Activated CD8-positive, alpha-beta T cell treated with anti-CD3 and anti-CD28 coated beads for 36 hours (primary cell): ENCODE data around the gene FAF1. TPM values are rescaled to one million over a fixed set of nuclear protein-coding genes. Genes with fewer than 3 reads are reported as not detected.

ENCODE experiments used
- ATAC-seq: fragments of 200-7000 bp; cut with Tn5 transposase; one replicate; pipeline ENCODE4 v1.10.0; 2021; ENCODE audit warnings: mild to moderate bottlenecking, moderate library complexity
- CTCF ChIA-PET: fragments of 350-600 bp; sonication (Branson Sonifier 250); formaldehyde crosslinking; loops from one replicate; lab custom pipeline; 2021; ENCODE audit warnings: antibody characterized with exemption; lab: Charles Lee
- POLR2A ChIA-PET: fragments of 350-600 bp; sonication (Branson Sonifier 250); formaldehyde crosslinking; loops from one replicate; lab custom pipeline; 2021; ENCODE audit warnings: antibody characterized with exemption; lab: Charles Lee
- DNase-seq: peaks from one replicate; pipeline ENCODE4 v3.0.0-alpha.2; 2020
- H3K27ac Mint-ChIP-seq: one replicate; pipeline ENCODE4 v1.8.0; 2021; ENCODE audit warnings: mild to moderate bottlenecking, mixed read lengths
- H3K27me3 Mint-ChIP-seq: one replicate; pipeline ENCODE4 v1.8.0; 2021; ENCODE audit warnings: mixed read lengths
- H3K36me3 Mint-ChIP-seq: one replicate; pipeline ENCODE4 v1.8.0; 2021; ENCODE audit warnings: low read depth, mixed read lengths
- H3K4me1 Mint-ChIP-seq: one replicate; pipeline ENCODE4 v1.8.0; 2021; ENCODE audit warnings: low read depth, mixed read lengths
- H3K4me3 Mint-ChIP-seq: one replicate; pipeline ENCODE4 v1.8.0; 2021; ENCODE audit warnings: mild to moderate bottlenecking, moderate library complexity, mixed read lengths
- H3K9me3 Mint-ChIP-seq: one replicate; pipeline ENCODE4 v1.8.0; 2021; ENCODE audit warnings: mixed read lengths
- intact Hi-C: fragments of 100-400 bp; cut with micrococcal nuclease; formaldehyde crosslinking; loops from one replicate; pipeline ENCODE4 v1.10.0; 2022
- total RNA-seq, 2 experiments: library from RNA; stranded (reverse); gene quantifications; one replicate each; pipeline ENCODE4 v1.2.3, GENCODE V29; 2021
- TF ChIP-seq, protein P1 (sequence below): fragments of 200-600 bp; IDR thresholded peaks from one replicate; pipeline ENCODE4 v1.8.0; 2022; ENCODE audit warnings: antibody characterized with exemption, mild to moderate bottlenecking

The FAF1 gene
- total RNA-seq, 2 experiments from 2014 or later = 82.2 to 87.0 TPM

GRCh38 chr1:50491142-50491541 lies 468.9 kb downstream of the FAF1 start:
- POLR2A ChIA-PET = no interaction called here
- intact Hi-C loops = no loop called here
- TF ChIP-seq, protein P1, sequence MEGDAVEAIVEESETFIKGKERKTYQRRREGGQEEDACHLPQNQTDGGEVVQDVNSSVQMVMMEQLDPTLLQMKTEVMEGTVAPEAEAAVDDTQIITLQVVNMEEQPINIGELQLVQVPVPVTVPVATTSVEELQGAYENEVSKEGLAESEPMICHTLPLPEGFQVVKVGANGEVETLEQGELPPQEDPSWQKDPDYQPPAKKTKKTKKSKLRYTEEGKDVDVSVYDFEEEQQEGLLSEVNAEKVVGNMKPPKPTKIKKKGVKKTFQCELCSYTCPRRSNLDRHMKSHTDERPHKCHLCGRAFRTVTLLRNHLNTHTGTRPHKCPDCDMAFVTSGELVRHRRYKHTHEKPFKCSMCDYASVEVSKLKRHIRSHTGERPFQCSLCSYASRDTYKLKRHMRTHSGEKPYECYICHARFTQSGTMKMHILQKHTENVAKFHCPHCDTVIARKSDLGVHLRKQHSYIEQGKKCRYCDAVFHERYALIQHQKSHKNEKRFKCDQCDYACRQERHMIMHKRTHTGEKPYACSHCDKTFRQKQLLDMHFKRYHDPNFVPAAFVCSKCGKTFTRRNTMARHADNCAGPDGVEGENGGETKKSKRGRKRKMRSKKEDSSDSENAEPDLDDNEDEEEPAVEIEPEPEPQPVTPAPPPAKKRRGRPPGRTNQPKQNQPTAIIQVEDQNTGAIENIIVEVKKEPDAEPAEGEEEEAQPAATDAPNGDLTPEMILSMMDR = no peak
- Mint-ChIP-seq H3K9me3 (peaks cover under 1% of the 10 kb centered on the region), H3K4me3 (no peak overlapping the region), H3K36me3 (peaks cover 34% of the 10 kb centered on the region), H3K27me3 (no peaks in the 10 kb centered on the region), H3K27ac (peak overlapping the region; percentile 88), H3K4me1 (peaks cover 18% of the 10 kb centered on the region)
- no peak for ATAC-seq
- no peak for DNase-seq
- CTCF ChIA-PET = interaction anchor here (0.6 to 1.1 kb wide), 3 partner anchors 9 to 46 kb away, joined by 3 to 4 read pairs (median 3); no protein-coding TSS in a partner anchor

DNA sequence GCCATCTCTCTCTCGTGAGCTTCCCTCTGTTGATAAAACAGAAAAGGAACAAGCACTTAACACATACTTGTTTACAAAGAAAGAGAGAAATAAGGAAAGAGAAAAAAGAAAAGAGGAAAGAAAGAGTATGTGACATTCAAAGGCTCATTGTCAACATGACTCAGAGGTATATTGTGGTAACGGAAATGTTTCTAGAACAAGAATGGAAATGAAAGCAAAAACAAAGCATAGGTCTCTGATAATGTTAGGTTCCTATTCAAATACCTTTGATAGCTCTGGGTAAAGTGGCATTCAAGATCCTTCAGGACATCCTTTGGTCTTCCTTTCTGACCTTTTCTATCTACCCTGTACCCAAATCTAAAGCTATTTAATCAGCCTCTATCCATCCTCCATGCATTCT lies 469.4 kb downstream of the FAF1 start:
- TF ChIP-seq, protein P1 = no peak
- no peaks in the 10 kb centered on the region for H3K9me3 Mint-ChIP-seq
- ChIA-PET POLR2A (no interaction called here), CTCF (interaction anchor here (0.6 to 1.1 kb wide), 3 partner anchors 9 to 45 kb away, joined by 3 to 4 read pairs (median 3); no protein-coding TSS in a partner anchor)
- H3K36me3 Mint-ChIP-seq = peaks cover 35% of the 10 kb centered on the region
- peak overlapping the region; percentile 88 for H3K27ac Mint-ChIP-seq
- no peaks in the 10 kb centered on the region for H3K27me3 Mint-ChIP-seq
- intact Hi-C loops = no loop called here
- DNase-seq (no peak), ATAC-seq (peak; percentile 75)
- no peak overlapping the region for H3K4me3 Mint-ChIP-seq
- H3K4me1 Mint-ChIP-seq = peaks cover 18% of the 10 kb centered on the region

GRCh38 chr1:50488876-50489275 lies 471.2 kb downstream of the FAF1 start:
- ATAC-seq = no peak
- Mint-ChIP-seq H3K27me3 (no peaks in the 10 kb centered on the region), H3K4me1 (peaks cover 18% of the 10 kb centered on the region), H3K9me3 (no peaks in the 10 kb centered on the region), H3K27ac (no peak overlapping the region), H3K4me3 (no peak overlapping the region), H3K36me3 (peaks cover 33% of the 10 kb centered on the region)
- POLR2A ChIA-PET = no interaction called here
- CTCF ChIA-PET = interaction anchor here (0.6 kb wide), 1 partner anchor 513 kb away, joined by 4 read pairs; no protein-coding TSS in a partner anchor
- TF ChIP-seq, protein P1 = no peak
- no peak for DNase-seq
- intact Hi-C loops = no loop called here

GRCh38 chr1:50488356-50488755 lies 471.7 kb downstream of the FAF1 start:
- ATAC-seq (no peak), DNase-seq (no peak)
- H3K4me1 Mint-ChIP-seq = peaks cover 18% of the 10 kb centered on the region
- no peak overlapping the region for H3K27ac Mint-ChIP-seq
- intact Hi-C loops = no loop called here
- H3K36me3 Mint-ChIP-seq = peaks cover 32% of the 10 kb centered on the region
- ChIA-PET CTCF (interaction anchor here (0.6 kb wide), 1 partner anchor 514 kb away, joined by 4 read pairs; no protein-coding TSS in a partner anchor), POLR2A (no interaction called here)
- no peaks in the 10 kb centered on the region for H3K9me3 Mint-ChIP-seq
- no peak overlapping the region for H3K4me3 Mint-ChIP-seq
- no peaks in the 10 kb centered on the region for H3K27me3 Mint-ChIP-seq
- TF ChIP-seq, protein P1 = no peak

- Mint-ChIP-seq H3K9me3 (no peaks in the 10 kb centered on the region), H3K36me3 (peaks cover 32% of the 10 kb centered on the region), H3K4me3 (no peak overlapping the region), H3K27me3 (no peaks in the 10 kb centered on the region), H3K27ac (no peak overlapping the region), H3K4me1 (peaks cover 18% of the 10 kb centered on the region)
- intact Hi-C loops = no loop called here
- ATAC-seq (no peak), DNase-seq (no peak)
- TF ChIP-seq, protein P1 = no peak
- POLR2A ChIA-PET = no interaction called here
- CTCF ChIA-PET = no interaction called here
Observed at GRCh38 chr1:50487725-50488124, 472.3 kb downstream of the FAF1 start.
